ENCODE measurements around the gene IFRD2. TPM values are rescaled to one million over a fixed set of nuclear protein-coding genes. Genes with fewer than 3 reads are reported as not detected.
A peak's percentile ranks its signal among the peaks of the same experiment; 100 is the strongest.

IFRD2 gene
- total RNA-seq, 6 donors from 2014 or later: 45.4 to 126 (median 77.5) TPM

GRCh38 chr3:50297384-50297775 lies 5.2 kb upstream of the IFRD2 start:
- peaks cover 0 to 13% (median 2%) of the 10 kb centered on the region in 4 donors for H3K36me3 ChIP-seq
- H3K27ac ChIP-seq: peak overlapping the region in 2 of 4 donors; percentile 90 to 94
- 84 to 100% methylated on average over 2 of the region's 2 CpGs for WGBS, 2 donors
- DNase-seq (no peak), ATAC-seq (ENCODE audit: low FRiP score in 2 of 2) (no peak)
- H3K9me3 ChIP-seq: no peaks in the 10 kb centered on the region
- TF ChIP-seq EP300 (IDR thresholded peaks at IDR 0.05) (no peak), POLR2AphosphoS5 (IDR thresholded peaks at IDR 0.05) (peak in 1 of 2 donors; percentile 8)
- H3K4me1 ChIP-seq: peaks cover 41 to 47% (median 45%) of the 10 kb centered on the region in 4 donors
- no peaks in the 10 kb centered on the region for H3K27me3 ChIP-seq
- H3K4me3 ChIP-seq: no peak overlapping the region

DNA sequence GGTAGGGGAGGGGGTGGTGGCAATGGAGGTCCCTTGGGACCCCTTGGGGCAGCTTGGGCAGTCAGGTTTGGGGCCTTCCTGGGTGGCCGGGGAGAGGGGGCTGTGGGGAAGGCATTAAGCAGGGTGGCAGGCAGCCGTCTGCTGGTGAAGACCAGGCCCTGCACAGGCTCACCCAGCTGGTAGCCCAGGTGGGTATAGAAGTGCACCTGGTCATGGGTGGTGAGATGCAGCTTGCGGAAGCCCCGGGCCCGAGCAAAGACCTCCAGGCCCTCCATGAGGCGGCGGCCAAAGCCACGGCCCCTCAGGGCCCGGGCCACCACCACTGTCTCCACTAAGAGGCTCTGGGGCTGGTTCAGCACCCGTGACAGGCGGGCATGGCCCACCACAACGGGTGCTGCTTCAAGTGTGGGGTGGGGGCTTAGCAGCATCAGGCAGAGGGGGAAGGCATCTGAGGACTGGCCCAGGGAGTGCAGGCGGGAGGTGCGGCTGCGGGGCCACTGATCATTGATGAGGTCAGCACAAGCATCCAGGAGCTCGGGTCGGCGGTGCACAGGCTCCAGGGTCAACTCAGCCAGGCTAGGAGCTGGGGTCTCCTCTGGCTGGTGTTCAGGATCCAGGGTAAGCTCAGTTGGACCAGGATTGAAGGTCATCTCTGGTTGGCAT lies 4.6 kb upstream of the IFRD2 start:
- no peak overlapping the region for H3K27ac ChIP-seq
- no peak overlapping the region for H3K4me3 ChIP-seq
- WGBS, 2 donors: 93 to 96% methylated on average over 14 to 15 of the region's 18 CpGs
- DNase-seq: no peak
- H3K9me3 ChIP-seq: no peaks in the 10 kb centered on the region
- peaks cover 36 to 46% (median 40%) of the 10 kb centered on the region in 4 donors for H3K4me1 ChIP-seq
- H3K36me3 ChIP-seq: peaks cover 0 to 7% (median 2%) of the 10 kb centered on the region in 4 donors
- TF ChIP-seq EP300 (IDR thresholded peaks at IDR 0.05): no peak
- TF ChIP-seq POLR2A (IDR thresholded peaks at IDR 0.05): no peak
- TF ChIP-seq, protein P1, sequence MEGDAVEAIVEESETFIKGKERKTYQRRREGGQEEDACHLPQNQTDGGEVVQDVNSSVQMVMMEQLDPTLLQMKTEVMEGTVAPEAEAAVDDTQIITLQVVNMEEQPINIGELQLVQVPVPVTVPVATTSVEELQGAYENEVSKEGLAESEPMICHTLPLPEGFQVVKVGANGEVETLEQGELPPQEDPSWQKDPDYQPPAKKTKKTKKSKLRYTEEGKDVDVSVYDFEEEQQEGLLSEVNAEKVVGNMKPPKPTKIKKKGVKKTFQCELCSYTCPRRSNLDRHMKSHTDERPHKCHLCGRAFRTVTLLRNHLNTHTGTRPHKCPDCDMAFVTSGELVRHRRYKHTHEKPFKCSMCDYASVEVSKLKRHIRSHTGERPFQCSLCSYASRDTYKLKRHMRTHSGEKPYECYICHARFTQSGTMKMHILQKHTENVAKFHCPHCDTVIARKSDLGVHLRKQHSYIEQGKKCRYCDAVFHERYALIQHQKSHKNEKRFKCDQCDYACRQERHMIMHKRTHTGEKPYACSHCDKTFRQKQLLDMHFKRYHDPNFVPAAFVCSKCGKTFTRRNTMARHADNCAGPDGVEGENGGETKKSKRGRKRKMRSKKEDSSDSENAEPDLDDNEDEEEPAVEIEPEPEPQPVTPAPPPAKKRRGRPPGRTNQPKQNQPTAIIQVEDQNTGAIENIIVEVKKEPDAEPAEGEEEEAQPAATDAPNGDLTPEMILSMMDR (IDR thresholded peaks at IDR 0.05): no peak
- no peak for TF ChIP-seq POLR2AphosphoS5 (IDR thresholded peaks at IDR 0.05)
- no peak for ATAC-seq (ENCODE audit: low FRiP score in 2 of 2)
- no peaks in the 10 kb centered on the region for H3K27me3 ChIP-seq

DNA sequence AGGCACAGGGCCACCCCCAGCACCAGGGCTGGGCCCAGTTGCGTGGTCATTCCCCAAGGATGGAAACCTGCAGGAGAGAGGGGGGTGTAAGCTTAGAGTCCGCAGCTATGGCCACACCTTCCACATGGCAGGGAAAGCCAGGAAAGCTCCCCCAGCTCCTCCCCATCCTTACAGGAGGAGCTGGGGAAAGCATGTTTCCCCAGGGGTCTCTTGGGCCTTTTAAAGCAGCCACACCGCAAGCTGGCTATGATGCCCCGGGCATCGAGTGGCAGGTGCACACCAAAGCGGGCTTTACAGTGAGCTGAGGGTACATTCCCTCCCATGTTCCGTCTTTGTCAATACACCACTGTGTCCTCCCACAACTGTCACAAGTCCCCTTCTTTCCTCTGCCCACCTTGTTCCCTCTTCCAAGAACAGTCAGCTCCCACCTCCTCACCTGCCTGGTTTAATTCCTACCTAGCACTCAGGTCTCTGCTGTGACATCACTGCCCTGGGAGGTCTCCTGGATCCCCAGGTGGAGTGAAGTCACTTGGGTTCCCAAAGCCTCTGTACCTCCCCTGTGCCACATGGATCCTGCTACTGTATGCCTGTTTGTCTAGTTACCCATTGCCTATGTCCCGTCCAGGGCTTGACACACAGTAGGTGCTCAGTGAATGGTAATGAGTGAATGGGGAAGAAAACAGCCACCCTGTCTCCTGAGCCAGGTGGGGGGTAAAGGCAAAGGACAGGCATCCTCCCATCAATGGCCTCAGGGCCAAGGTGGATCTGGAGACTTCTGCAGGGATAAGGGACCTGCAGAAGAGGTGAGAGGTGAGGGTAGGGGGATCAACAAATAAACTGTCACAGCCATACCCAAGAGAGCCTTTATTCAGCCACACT lies 3.6 kb upstream of the IFRD2 start:
- no peak for DNase-seq
- Histone ChIP-seq H3K27ac (no peak overlapping the region), H3K4me3 (no peak overlapping the region), H3K36me3 (peaks cover 0 to 6% (median 2%) of the 10 kb centered on the region in 4 donors), H3K27me3 (no peaks in the 10 kb centered on the region), H3K9me3 (no peaks in the 10 kb centered on the region), H3K4me1 (peaks cover 35 to 46% (median 40%) of the 10 kb centered on the region in 4 donors)
- WGBS, 2 donors: 88% methylated on average over 7 to 8 of the region's 8 CpGs
- TF ChIP-seq POLR2AphosphoS5 (IDR thresholded peaks at IDR 0.05): no peak
- no peak for TF ChIP-seq POLR2A (IDR thresholded peaks at IDR 0.05)
- no peak for TF ChIP-seq EP300 (IDR thresholded peaks at IDR 0.05)
- TF ChIP-seq, protein P1 (IDR thresholded peaks at IDR 0.05): no peak
- ATAC-seq (ENCODE audit: low FRiP score in 2 of 2): no peak

- Histone ChIP-seq H3K4me3 (no peak overlapping the region), H3K27ac (no peak overlapping the region), H3K36me3 (peaks cover 4 to 11% (median 7%) of the 10 kb centered on the region in 4 donors), H3K27me3 (no peaks in the 10 kb centered on the region), H3K9me3 (no peaks in the 10 kb centered on the region), H3K4me1 (peaks cover 29 to 38% (median 33%) of the 10 kb centered on the region in 4 donors)
- WGBS, 2 donors: 92 to 98% methylated on average over 8 to 19 of the region's 22 CpGs
- no peak for ATAC-seq (ENCODE audit: low FRiP score in 2 of 2)
- peak in 1 of 2 donors; percentile 77 for DNase-seq
- TF ChIP-seq POLR2A (IDR thresholded peaks at IDR 0.05): no peak
- TF ChIP-seq EP300 (IDR thresholded peaks at IDR 0.05): no peak
- TF ChIP-seq, protein P1 (IDR thresholded peaks at IDR 0.05): no peak
- no peak for TF ChIP-seq POLR2AphosphoS5 (IDR thresholded peaks at IDR 0.05)
Observed at GRCh38 chr3:50294492-50295403, 2.5 kb upstream of the IFRD2 start.

Data from upper lobe of left lung (tissue), 6 donors.